DMS 273 (cell line): ENCODE measurements around the gene LCN15.

ENCODE experiments used
- DNase-seq: peaks from one replicate; lab custom pipeline; 2025; ENCODE audit not compliant: unreplicated experiment; lab: John Stamatoyannopoulos, UW

The LCN15 gene

DNA sequence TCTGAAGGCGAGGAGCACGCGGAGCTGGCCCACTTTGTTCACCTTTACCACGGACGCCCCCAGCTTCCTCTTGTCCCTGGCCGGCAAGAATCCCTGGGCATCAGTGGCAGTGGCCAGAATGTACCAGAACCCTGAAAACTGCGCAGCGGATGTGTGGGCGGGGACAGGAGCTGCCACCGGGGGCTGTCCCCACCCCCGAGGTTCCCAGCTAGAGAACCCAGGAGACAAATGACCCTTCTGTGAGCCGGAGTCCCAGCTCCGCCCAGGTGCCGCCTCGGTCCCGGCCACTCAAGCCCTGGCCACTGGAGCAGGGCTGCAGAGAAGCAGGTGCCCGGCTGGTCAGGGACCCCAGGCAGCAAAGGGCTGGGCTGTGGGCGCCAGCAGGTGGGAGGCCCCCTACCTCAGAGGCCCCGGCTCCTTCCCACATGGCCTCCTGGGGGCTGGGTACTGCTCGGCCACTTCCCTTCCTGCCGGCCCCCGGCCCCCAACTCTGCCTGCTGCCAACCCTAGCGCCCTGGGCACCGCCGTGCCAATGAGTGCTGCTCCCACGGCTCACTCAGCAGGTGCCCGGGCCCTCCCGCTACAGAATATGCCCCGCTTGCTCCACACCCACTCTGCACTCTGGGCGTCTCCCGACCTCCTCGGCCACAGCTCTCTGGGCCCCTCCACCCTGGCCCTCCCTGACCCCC is 22.3 kb downstream of the LCN15 start:
- DNase-seq = no peak

DNA sequence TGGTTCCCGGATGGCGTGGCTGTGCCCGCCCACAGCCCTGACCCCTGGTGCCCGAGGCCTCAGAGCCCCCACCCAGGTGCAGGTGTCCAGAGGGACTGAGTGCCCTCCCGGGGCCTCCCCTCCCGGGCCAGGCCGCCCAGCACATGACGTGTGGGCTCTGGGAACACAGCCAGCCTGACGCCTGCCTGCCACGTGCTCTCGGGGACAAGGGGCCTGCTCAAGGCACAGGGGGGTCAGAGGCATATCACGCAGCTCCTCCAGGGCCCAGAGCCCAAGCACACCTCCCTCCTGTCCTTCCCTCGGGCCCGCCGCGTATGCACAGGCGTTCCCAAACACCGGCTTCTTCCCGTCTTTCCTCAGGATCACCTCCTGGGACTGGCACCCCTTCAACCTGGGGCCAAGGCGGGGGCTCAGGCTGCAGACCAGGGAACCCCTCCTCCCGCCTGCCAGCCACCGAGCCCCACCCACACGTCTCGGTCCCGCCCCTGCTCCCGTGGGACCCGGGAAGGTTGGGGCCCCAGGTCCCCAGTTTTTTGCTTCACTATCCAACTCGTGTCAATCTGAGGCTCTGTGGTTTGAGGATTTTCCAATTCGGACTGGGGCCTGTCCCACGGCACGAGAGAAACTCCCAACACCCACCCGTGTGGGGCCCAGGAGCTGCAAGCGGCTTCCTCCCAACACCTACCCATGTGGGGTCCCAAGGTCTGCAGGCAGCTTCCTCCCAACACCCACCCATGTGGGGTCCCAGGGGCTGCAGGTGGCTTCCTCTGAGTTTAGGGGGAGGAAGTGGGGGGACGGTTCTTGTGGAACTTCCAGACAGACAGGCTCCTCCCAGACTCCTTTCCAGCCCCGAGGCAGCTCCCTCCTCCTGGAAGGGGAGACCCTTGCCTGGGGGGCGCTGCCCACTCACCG is 23.1 kb downstream of the LCN15 start:
- DNase-seq = no peak

GRCh38 chr9:136740491-136740890 is 23.8 kb downstream of the LCN15 start:
- DNase-seq = no peak

DNA sequence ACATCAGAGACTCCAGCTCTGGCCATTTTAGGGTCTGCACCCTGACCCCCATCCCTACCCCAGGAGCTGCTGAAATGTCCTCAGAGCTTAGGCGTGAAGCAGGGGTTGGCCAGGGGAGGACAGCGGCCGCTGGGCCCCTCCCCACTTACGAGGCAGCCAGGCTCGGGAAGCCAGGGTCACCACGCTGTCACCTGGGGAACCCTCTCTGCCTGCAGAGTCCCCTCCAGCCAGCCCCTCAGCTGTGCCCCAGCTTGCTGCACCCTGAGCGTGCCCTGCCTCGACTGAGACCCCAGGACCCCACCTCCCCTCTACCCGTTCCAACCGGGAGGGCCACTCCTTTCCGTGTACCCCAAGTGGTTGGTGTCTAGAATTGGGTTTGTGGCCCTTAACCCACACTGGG is 24.2 kb downstream of the LCN15 start:
- DNase-seq = no peak

- peak; percentile 35 for DNase-seq
These were observed 24.8 kb downstream of the LCN15 start for GRCh38 chr9:136739509-136739908.

GRCh38 chr9:136738960-136739359 is 25.4 kb downstream of the LCN15 start:
- no peak for DNase-seq

DNA sequence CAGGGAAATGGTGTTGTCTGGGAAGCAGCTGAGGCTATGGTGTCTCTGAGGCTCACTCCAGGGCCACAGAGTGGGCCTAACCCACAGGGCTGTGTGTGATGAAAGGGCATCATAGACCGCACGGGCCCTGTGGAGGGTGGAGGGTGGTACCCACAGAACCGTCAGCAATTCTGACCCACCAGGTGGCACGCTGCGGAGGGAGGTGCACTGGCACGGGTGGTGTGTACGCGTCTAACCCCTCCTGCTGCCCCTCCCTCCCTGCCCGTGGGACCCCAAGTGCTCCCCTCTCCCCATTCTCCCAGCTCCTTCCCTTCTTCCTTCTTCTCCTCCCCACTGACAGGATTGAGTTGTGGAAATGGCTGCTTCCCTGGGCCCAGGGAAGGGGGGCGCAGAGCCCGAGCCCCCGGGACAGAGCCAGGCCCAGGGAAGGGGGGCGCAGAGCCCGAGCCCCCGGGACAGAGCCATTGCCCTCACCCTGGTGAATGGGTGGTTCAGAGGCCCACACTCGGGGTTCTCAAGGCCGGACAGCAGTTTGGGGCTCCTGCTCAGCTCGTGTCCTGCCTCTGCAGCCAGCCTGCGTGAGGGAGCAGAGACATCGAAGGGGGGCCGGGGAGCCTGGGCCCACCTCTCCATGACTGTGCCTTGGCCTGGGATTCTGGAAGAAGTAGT is 28.4 kb downstream of the LCN15 start:
- DNase-seq = no peak

GRCh38 chr9:136734837-136735496 is 29.4 kb downstream of the LCN15 start:
- DNase-seq = no peak

DNA sequence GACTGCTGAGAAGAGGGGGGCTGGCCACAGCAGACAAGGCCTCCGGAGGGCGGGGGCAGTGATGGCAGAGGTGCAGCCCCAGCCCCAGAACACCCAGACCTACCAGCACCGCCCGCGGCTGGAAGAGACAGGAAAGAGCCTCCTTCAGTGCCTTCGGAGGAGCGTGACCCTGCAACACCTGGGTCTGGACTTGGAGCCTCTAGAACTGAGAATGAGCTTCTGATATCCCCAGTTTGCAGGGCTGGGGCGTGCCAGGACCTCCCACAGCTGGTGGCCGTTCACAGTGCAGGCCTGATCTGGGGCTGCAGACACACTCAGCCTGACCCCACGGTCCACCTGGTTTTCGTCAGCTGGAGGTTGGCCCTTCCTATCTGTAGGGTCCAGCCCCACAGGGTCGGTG is 30.7 kb downstream of the LCN15 start:
- DNase-seq = no peak

DNA sequence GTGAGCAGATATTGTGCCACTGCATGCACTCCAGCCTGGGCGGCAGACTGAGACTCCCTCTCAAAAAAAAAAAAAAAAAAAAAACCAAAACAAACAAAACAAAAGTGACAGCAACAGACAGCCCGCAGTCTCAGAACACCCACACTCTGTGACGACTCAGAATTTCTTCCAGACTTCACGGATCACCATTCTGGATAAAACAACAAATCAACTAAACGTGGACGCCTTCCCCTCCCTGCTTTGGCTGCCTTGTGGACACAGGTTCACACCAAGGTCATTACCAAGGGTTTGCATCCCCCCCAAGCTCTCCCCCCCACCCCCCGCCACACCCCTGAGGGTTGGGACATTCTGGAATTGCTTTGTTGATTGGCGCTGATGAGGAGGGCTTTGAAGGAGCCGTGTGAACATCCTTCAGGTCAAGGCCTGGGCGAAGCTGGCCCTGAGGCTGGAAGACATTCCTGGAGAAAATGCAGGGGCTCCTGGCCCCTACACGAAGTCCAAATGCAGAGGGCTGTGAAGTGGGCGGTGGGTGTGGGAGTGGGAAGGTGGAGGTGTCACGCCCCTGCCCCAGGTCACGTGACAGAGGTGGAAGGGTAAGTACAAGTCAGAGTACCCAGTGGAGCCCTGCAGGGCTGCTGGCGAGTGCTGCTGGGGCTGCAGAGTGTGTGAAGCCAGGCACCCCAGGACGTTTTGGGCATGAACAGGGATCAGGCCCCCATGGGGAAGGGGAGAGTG is 31.7 kb downstream of the LCN15 start:
- DNase-seq = no peak

DNA sequence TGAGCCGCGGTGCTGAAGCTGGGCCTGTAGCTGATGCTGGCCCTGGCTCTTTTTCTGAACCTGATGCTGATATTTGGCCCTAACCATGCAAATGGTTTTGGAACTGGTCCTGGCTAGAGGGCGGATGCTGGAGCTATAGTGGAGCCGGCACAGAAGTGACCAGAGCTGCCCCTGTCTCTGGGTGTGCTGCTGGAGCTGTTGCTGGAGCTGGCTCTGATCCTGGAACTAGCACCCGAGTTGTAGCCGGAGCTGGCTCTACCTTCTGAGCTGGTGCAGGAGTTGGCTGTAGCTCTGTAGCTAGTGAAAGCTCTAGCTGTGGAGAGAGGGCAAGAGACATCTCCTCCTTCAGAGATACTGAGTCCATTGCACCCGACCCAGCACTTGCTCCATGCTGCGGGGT is 34.4 kb downstream of the LCN15 start:
- no peak for DNase-seq

GRCh38 chr9:136729144-136729543 is 35.2 kb downstream of the LCN15 start:
- DNase-seq = no peak

- DNase-seq = no peak
These were observed 35.7 kb downstream of the LCN15 start for GRCh38 chr9:136728548-136729123.

GRCh38 chr9:136728080-136728547 is 36.2 kb downstream of the LCN15 start:
- peak; percentile 94 for DNase-seq

DNA sequence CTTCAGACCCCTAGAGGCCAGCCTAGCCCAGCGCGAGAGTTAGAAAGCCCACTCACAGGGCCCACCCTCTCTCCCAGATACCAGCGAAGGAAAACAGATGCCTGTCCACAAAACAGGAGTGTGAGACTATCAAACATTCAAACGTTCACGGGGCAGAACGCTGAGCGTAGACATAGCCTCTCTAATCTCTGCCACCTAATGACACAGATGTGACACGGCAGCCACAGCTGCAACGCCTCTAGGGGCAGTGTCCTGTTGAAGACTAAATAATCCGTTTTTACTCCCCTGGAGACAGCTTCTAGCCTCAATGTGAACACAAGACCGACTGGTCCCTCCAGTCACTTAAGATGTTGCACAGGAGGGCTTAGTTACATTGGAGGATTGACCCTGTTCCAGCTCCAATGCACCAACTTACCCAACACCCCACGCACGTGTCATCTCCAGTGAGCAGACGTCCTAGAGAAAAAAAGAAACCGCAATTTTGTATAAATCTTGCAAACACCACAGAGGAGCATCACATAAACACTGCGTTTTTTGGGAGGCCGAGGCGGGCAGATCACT is 37.6 kb downstream of the LCN15 start:
- peak; percentile 48 for DNase-seq

DNA sequence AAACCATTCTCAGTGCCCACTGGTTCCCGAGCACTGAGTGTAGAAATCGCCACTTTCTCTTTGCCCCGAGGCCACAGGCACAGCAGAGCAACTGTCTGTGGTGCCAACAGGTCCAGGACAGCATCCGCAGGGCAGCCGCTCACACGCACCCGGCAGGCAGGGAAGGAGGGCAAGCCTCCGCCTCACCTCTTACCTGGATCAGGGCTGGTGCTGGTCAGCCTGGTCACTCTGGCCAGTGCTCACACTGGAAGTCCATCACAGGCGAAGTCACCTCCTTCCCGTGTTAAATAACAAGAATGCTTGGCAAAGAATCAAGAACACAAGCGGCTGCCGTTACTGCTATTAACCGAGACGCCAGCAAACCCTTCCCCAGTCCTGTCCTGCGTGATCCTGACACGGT is 38.2 kb downstream of the LCN15 start:
- no peak for DNase-seq

GRCh38 chr9:136725612-136726011 is 38.7 kb downstream of the LCN15 start:
- DNase-seq = no peak

GRCh38 chr9:136724772-136725171 is 39.5 kb downstream of the LCN15 start:
- DNase-seq = no peak

DNA sequence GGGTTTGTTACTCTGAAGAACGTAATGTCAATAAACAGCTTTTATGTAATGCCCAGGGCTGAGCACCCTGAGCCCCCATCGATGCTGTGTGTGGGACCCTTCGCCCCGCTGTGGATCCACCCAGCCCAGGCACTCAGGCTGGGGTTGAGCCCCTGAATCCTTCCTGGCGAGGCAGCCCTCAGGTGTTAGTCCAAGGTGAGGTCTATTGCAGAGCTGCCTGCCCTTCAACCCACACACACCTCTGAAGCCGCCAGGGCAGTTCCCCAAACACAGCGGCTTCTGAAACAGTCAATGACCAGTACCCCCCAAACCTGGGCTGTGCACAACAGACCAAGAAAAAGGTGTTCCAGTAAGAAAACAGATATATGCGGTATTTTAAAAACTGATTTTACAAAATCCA is 40.3 kb downstream of the LCN15 start:
- no peak for DNase-seq
